Activated naive CD4-positive, alpha-beta T cell treated with anti-CD3 and anti-CD28 coated beads, Interleukin-2, amount 50 U/mL, for 24 hours (primary cell): ENCODE measurements around the gene PSMB3.

Experiments
- H3K27ac Mint-ChIP-seq: one replicate; pipeline ENCODE4 v1.8.0; 2021; ENCODE audit warnings: mild to moderate bottlenecking, mixed read lengths
- H3K27me3 Mint-ChIP-seq: one replicate; pipeline ENCODE4 v1.8.0; 2021; ENCODE audit warnings: mixed read lengths
- H3K36me3 Mint-ChIP-seq: one replicate; pipeline ENCODE4 v1.8.0; 2021; ENCODE audit warnings: mixed read lengths
- H3K4me1 Mint-ChIP-seq: one replicate; pipeline ENCODE4 v1.8.0; 2021; ENCODE audit warnings: mixed read lengths
- H3K4me3 Mint-ChIP-seq: one replicate; pipeline ENCODE4 v1.8.0; 2021; ENCODE audit warnings: mild to moderate bottlenecking, mixed read lengths
- H3K9me3 Mint-ChIP-seq: one replicate; pipeline ENCODE4 v1.8.0; 2021; ENCODE audit warnings: mixed read lengths

PSMB3 gene

DNA sequence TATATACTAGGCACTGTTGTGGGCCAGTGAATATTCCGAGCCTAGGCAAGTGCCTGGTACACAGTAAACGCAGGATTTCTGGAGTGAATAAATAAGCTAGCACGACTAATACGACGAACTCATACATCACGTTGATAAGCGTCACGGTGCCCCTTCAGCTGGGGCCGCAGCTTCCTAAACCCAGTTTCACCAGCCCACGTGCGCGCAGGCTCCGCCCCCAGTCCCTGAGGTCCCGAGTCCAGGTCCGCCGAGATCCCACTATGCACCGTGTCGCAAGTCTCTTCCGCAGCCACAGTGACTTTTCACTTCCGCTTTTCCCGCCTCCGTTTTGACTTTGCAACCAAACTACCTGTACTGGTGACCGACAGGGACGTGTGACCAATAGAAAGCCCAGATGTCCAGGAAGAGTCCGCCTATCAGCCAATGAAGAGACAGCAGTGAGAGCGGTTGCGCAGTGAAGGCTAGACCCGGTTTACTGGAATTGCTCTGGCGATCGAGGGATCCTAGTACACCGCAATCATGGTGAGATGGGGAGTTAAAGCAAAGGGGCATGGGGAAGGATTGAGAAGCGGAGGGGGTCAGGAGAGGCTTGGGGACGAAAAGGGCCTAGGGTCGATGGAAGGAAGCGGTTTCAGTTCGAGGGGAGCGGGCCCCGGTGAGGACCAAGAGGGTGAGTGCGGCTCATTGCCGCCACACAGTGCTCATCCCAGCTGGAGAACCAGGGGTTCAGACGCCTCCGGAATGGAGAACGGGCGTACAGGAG lies at the start of gene PSMB3:
PSMB3 (plus strand) TSS at position 434 of the 763 bp plus-strand sequence; CDS start at position 520, 86 bp downstream.
- H3K4me1 Mint-ChIP-seq: peaks cover 40% of the 10 kb centered on the region

DNA sequence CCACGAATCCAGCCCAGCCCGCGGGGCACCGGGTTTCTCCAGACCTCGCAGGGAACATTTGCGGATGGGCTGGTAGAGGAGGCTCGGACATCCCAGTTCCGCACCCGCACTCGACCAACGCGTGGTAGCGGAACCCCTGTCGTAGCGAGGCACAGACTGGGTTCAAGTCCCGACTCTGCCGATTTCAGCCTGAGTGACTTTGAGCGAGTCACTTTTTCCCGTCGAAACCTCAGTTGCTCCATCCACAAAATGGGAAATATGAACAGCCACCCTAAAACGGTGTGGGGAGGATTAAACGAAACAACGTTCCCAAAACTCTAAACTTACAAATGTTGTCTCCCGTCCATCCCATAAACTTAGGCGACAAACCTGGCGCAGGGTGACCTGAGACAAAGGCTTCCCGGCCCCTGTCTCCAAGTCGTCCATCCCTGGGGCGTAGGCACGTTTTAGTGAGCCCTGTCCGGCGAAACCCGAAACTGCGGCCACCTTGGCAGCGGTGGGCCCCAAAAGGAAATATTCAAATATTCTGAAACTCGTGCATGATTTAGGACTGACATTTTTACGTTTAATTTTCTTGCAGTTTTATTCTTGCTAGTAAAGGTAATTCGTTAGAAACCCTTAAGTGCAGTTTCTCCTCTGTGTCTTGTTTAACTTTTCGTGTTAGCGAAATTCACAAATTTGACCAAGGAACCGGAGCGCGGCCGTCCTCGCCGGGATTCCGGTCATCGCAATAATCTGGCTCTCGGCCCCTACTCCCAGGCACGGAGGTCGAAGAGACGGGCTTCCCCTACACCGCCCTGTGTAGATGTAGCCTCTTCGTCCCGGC lies 49.4 kb upstream of the PSMB3 start:
- Mint-ChIP-seq H3K9me3 (no peaks in the 10 kb centered on the region), H3K27me3 (no peaks in the 10 kb centered on the region), H3K4me3 (peak overlapping the region; percentile 97), H3K4me1 (peaks cover 40% of the 10 kb centered on the region), H3K27ac (peak overlapping the region; percentile 100), H3K36me3 (peaks cover 9% of the 10 kb centered on the region)

More for the DNA sequence above, at the start of gene PSMB3:
- Mint-ChIP-seq H3K27ac (peak within 1 kb of the TSS; percentile 100), H3K9me3 (no peaks in the 10 kb centered on the region), H3K36me3 (peaks cover 13% of the 10 kb centered on the region), H3K27me3 (peaks cover 8% of the 10 kb centered on the region), H3K4me3 (peak within 1 kb of the TSS; percentile 98)

- Mint-ChIP-seq H3K27ac (peak overlapping the region; percentile 100), H3K27me3 (no peaks in the 10 kb centered on the region), H3K9me3 (no peaks in the 10 kb centered on the region), H3K4me1 (peaks cover 42% of the 10 kb centered on the region), H3K4me3 (peak overlapping the region; percentile 97), H3K36me3 (peaks cover 11% of the 10 kb centered on the region)
These were observed 48.6 kb upstream of the PSMB3 start for GRCh38 chr17:38703742-38704605.

DNA sequence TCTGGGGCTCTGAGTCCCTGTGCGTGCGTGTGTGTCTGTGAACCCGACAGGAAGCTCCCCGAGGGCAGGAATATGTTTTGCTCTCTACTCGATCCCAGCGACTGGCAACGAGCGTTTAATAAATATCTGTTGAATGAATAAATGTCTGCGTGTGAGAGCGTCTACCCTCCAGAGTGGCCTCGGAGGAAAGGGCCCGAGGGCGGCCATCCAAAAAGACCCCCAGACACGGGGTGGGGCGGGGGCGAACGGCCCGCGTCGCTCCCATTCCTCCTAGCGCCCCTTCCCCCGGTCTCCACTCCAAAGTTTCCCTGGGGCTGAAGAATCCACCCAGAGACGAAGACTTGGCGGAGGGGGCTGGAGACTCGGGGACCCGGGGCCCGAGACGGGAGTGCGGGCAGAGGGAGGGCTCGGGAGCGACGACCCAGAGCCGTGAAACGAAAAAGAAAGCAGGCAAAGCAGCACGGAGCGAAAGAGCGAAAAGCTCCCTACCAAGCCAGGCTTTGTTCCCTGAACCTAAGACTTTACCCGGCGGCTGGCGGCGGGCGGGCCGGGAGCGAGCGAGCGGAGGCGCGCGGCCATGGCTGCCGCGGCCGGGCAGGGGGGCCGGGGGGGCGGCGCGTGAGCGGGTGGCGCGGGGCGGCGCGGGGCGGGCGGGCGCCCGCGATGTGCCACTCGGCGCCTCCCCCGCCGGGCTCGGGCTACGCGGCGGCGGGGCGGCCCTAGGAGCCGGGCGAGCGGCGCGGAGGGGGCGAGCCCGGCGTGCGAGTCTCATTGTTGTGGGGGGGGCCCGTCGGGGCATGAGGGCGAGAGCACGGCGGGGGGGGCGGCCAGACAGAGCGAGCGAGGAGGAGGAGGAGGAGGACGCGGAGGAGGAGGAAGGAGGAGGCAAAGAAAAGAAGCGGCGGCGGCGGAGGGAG lies 47.7 kb upstream of the PSMB3 start, which contains the start of gene MLLT6:
MLLT6 (plus strand) TSS at position 668 of the 917 bp plus-strand sequence. CDS start 360 bp downstream, outside the sequence.
- peaks cover 14% of the 10 kb centered on the region for H3K36me3 Mint-ChIP-seq
- H3K9me3 Mint-ChIP-seq: no peaks in the 10 kb centered on the region
- peaks cover 44% of the 10 kb centered on the region for H3K4me1 Mint-ChIP-seq
- peak within 1 kb of the TSS; percentile 97 for H3K4me3 Mint-ChIP-seq
- H3K27me3 Mint-ChIP-seq: no peaks in the 10 kb centered on the region
- H3K27ac Mint-ChIP-seq: peak within 1 kb of the TSS; percentile 100

DNA sequence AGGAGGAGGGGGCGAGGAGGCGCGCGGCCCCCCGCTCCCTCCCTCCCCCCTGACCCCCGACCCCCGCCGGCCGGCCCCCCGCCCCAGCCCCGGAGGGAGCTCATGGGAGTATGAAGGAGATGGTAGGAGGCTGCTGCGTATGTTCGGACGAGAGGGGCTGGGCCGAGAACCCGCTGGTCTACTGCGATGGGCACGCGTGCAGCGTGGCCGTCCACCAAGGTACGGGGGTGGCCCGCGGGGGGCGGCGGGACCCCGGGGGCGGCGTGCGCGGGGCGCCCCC lies 47.1 kb upstream of the PSMB3 start:
- H3K4me3 Mint-ChIP-seq: peak overlapping the region; percentile 97
- peaks cover 14% of the 10 kb centered on the region for H3K36me3 Mint-ChIP-seq
- no peaks in the 10 kb centered on the region for H3K27me3 Mint-ChIP-seq
- peaks cover 44% of the 10 kb centered on the region for H3K4me1 Mint-ChIP-seq
- H3K9me3 Mint-ChIP-seq: no peaks in the 10 kb centered on the region
- H3K27ac Mint-ChIP-seq: no peak overlapping the region

DNA sequence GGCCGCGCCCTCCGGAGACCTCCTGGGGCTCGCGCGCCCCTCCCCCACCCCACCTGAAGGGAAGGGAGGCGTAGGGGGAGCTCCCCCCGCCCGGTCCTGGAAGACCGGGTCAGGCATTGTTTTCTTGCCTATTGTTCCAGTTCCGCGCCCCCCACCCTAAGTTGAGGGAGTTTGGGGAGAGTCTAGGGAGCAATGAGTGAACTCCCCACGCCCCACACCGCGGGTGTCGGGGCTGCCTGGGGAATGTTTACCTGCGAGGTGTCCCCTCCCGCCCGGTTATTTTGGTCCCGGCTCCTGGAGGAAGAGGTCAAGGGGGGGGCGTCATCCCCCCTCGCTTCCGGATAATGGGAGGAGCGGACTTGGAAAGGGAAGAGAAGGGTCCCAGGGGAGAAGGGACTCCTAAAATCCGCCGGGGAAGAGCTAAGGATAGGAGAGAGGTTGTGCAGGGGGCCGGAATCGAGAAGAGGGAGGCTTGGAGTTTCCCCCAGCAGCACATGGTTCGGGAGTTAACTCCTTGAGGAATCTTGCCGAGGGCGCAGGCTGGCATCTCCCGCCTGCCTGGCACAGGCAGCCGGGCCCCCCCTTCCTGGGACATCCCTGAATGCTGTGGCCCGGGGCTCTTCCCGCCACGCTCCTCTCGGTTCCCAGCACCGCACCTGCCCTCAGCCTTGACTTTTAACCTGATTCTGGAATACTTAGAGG lies 46.6 kb upstream of the PSMB3 start:
- Mint-ChIP-seq H3K27ac (peak overlapping the region; percentile 92), H3K9me3 (no peaks in the 10 kb centered on the region), H3K4me3 (peak overlapping the region; percentile 97), H3K36me3 (peaks cover 15% of the 10 kb centered on the region), H3K4me1 (peaks cover 46% of the 10 kb centered on the region), H3K27me3 (no peaks in the 10 kb centered on the region)

DNA sequence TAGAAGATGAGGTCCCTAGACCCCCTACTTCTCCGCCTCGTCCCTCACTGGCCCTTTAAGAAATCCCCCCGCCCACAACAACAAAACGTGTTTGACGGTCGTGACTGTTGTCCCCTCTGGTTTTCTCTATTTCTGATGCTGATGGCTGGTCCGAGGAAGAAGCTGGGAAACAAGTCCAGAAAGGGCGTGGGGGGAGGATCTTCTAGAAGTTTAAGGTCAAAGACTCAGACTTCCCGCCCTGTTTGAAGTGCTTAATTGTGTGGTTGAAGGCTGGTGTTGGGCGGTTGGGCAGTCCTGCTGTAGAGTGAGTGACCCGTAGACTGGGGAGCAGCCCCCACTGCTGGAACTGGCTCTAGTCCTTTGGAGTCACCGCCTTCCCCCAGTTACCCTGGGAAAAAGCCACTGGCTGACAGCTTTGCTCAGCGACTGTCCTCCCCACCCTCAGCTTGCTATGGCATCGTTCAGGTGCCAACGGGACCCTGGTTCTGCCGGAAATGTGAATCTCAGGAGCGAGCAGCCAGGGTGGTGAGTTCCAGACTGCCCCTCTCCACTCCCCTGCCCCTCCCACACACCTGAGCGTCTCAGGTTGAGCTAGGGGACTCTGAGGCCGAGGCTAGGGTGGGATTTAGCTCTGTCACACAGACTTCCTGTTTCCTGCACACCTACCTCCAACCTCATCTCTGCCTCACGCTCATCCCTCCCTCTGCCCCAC lies 45.9 kb upstream of the PSMB3 start:
- Mint-ChIP-seq H3K9me3 (no peaks in the 10 kb centered on the region), H3K27me3 (no peaks in the 10 kb centered on the region), H3K4me3 (peak overlapping the region; percentile 97), H3K36me3 (peaks cover 15% of the 10 kb centered on the region), H3K27ac (peak overlapping the region; percentile 92), H3K4me1 (peaks cover 46% of the 10 kb centered on the region)

DNA sequence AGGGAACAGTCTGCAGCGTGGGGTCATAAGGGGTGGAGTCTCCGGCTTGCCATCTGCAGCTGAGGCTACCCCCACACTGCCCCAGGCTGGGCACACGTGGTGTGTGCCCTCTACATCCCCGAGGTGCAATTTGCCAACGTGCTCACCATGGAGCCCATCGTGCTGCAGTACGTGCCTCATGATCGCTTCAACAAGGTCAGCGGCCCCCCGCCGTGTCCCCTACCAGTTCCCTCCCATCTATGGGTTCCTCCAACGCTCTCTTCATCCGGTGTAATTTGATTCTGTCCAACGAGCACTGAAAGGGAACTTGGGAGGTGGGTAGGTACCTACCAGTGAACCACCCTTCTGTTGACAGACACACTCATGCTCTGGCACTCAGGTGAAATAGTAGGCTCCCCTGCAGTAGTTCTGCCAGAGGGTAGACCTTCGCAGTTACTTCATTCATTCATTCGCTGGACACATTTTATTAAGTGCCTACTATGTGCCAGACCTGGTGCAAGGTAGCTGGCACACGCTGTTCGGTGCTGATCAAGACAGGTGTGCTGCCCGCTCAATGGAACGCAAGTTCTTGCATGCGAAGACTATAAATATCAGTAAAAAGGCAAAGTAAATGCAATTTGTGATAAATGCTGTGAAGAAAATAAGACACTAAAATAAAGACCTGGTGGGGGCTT lies 44.7 kb upstream of the PSMB3 start:
- H3K4me3 Mint-ChIP-seq: peak overlapping the region; percentile 97
- H3K4me1 Mint-ChIP-seq: peaks cover 52% of the 10 kb centered on the region
- H3K36me3 Mint-ChIP-seq: peaks cover 15% of the 10 kb centered on the region
- H3K27ac Mint-ChIP-seq: peak overlapping the region; percentile 95
- H3K9me3 Mint-ChIP-seq: no peaks in the 10 kb centered on the region
- H3K27me3 Mint-ChIP-seq: no peaks in the 10 kb centered on the region

DNA sequence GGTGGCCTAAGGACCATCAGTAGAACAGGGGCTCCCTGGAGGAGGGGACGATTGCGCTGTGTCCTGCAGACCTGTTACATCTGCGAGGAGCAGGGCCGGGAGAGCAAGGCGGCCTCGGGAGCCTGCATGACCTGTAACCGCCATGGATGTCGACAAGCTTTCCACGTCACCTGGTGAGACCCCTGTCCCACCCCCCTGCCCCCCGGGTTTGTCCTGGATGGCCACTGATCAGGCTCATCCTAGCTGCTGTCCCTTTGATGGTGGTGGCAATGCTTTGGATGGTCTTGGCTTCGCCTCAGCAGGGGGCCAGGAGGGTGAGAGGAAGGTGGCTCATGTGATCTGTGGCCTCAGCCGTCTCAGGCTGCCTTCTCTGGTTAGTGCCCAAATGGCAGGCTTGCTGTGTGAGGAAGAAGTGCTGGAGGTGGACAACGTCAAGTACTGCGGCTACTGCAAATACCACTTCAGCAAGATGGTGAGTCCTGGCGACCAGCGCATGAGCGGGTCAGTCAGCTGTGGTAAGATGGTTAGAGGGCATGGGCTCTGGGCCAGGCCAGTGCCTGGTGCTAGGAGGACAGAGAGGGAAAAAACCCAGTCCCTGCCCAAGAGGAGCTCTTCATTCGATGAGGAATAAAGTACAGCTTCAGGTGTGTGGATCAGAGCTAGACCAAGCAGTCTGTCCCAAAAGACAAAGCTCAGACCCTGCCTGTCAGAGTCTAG lies 43.3 kb upstream of the PSMB3 start:
- no peak overlapping the region for H3K4me3 Mint-ChIP-seq
- H3K27me3 Mint-ChIP-seq: no peaks in the 10 kb centered on the region
- H3K36me3 Mint-ChIP-seq: peaks cover 15% of the 10 kb centered on the region
- peaks cover 55% of the 10 kb centered on the region for H3K4me1 Mint-ChIP-seq
- H3K9me3 Mint-ChIP-seq: no peaks in the 10 kb centered on the region
- peak overlapping the region; percentile 84 for H3K27ac Mint-ChIP-seq

DNA sequence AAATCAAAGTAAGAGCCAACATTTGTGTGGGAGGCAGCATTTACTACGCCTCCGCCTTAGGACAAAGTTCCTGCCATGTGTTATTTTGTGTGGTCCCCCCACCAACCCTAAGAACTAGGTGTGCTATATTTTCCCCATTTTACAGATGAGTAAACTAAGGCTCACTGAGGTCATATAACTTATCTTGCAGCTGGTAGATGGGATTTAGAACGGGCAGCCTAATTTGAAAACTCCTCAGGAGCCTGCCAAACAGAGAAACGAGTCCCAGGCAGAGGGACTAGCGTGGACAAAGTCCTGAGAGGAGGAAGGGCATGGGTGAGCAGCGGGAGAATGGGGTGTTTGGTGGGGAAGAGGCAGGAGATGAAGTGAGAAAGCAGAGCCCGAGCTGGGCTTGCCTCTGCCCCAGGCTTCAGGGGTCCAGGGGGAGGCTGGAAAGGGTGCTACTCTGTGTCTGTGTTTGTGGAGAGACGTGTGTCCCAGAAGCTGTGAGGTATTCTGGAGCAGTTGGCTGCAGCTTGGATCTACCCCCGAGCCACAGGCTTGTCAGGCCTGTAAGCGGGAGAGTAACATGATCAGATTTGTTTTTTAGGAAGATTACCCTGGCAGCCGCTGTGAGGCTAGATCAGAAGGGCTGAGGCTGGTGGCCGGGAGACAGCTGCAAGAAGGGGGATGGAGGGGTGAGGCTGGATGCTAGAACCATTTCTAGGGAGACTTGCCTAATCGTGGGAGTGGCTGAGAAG lies 42.5 kb upstream of the PSMB3 start:
- Mint-ChIP-seq H3K9me3 (no peaks in the 10 kb centered on the region), H3K36me3 (peaks cover 19% of the 10 kb centered on the region), H3K4me1 (peaks cover 60% of the 10 kb centered on the region), H3K27me3 (no peaks in the 10 kb centered on the region), H3K4me3 (no peak overlapping the region), H3K27ac (peak overlapping the region; percentile 84)

GRCh38 chr17:38710604-38710962 lies 42.0 kb upstream of the PSMB3 start:
- Mint-ChIP-seq H3K27me3 (no peaks in the 10 kb centered on the region), H3K4me3 (no peak overlapping the region), H3K9me3 (no peaks in the 10 kb centered on the region), H3K27ac (peak overlapping the region; percentile 69), H3K4me1 (peaks cover 65% of the 10 kb centered on the region), H3K36me3 (peaks cover 19% of the 10 kb centered on the region)

DNA sequence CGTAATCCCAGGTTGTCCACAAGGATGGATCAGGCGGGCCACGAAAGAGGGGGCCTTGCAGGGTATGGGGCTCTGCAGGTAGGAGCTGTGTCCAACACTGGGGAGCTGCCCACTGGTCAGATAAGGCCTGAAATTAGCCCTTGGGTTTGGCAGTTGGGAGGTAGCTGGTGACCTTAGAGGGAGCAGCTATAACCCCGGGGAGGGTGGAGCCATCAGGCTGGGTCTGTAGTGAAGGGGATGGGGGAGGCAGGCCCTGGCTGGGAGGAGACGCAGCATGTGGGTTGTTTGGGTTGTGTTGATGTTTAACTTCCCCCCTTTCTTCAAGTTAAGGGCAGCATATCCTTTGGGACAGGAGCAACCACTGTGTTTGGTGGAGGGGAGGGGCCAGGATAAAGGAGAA lies 41.6 kb upstream of the PSMB3 start:
- no peaks in the 10 kb centered on the region for H3K9me3 Mint-ChIP-seq
- H3K4me1 Mint-ChIP-seq: peaks cover 69% of the 10 kb centered on the region
- H3K27ac Mint-ChIP-seq: peak overlapping the region; percentile 35
- peaks cover 19% of the 10 kb centered on the region for H3K36me3 Mint-ChIP-seq
- H3K4me3 Mint-ChIP-seq: no peak overlapping the region
- no peaks in the 10 kb centered on the region for H3K27me3 Mint-ChIP-seq
